Stimulated activated CD4-positive, alpha-beta T cell treated with anti-CD3 and anti-CD28 coated beads, Interleukin-12 subunit alpha, Interleukin-12 subunit beta, amount 100 ng/mL, for 4 hours (primary cell): ENCODE results near the gene CHMP5.
"Not testable (repeated sequence)": the region's sequence is repeated elsewhere in the genome, so short reads cannot be mapped to it uniquely, and the experiment has no call there.

Experiments used
- DNase-seq: peaks from one replicate; pipeline ENCODE4 v3.0.0-alpha.2; 2020

CHMP5 gene

DNA sequence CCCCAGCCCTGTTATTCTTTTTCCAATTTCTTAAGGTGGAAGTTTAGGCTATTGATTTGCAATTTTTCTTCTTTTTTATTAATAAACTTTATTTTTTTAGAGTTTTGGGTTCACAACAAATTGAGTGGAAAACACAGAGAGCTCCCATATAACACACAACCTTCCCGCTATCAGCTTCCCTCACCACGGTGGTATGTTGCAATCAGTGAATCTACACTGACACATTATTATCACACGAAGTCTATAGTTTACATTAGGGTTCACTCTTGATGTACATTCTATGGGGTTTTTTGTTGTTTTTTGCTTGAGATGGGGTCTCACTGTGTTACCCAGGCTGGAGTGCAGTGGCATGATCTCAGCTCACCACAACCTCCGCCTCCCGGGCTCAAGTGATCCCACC, 20.7 kb downstream of the CHMP5 start:
- DNase-seq, result no peak

DNA sequence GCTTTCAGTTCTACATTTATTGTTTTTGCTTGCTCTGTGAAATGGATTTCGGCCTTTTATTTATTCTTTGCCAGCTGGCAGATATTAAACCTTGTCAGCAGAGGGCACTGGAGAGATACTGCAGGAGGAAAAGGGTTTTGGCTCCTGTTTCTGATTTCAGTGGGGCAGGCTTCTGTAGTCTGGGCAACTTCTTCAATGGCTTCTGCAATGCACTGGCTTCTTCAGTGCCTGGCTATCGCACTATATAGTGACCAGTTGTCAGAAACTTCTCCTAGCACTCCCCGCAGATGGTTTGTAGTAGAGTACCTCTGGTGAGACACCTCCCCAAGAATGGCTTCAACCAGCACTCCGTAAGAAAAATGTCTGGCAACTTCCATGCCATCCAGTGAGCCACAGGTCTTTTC, 22.2 kb downstream of the CHMP5 start:
- no peak for DNase-seq

DNA sequence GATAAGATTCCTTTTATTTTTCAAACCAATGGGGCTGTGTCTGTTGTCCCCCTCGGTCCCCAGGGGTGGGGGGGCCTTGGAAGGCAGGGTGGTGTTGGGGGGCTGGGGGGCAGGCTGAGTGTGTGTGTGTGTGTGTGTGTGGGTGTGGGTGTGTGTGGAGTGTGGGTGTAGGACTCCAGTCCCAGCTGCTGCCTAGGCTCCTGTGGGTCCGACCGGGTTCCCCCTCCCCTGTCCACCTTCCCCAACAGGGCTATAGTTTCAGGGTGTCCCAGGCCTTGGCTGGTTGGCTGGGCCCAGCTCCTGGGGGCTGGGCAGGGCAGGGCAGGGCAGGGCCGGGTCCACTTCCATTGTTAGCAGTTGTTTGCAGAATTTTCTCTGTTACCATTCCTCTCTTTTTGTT, 23.4 kb downstream of the CHMP5 start:
- no peak for DNase-seq

DNA sequence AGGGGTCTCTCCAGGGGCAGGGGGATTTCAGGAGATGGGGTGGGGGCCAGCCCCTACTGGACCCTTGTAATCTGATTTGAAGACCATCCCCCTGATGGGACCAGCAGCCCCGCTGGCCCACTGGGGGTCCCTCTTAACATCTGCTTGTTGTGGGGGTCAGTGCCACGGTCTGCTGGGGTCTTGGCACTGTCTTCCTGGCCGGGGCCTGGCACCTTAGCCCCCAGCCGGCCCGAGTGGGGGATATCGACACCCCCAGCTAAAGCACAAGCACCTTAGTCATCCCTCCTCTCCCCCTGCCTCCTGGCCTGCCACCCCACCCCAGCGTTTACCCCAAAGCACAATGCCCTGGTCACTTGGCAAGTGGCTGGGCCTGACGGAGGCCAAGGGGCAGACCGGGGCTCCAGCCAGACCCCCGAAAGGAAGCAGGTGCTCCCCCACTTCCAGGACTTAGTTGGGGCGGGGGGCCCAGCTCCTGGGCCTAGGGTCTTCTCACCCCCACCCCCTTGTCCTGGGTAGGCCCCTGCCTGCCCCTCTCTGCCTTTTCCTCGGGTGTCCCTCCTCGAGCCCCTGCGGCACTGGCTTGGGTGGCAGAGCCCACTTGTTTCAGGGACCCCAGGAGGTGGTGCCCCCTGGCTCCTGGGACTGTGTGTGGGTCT, 24.1 kb downstream of the CHMP5 start:
- no peak for DNase-seq

DNA sequence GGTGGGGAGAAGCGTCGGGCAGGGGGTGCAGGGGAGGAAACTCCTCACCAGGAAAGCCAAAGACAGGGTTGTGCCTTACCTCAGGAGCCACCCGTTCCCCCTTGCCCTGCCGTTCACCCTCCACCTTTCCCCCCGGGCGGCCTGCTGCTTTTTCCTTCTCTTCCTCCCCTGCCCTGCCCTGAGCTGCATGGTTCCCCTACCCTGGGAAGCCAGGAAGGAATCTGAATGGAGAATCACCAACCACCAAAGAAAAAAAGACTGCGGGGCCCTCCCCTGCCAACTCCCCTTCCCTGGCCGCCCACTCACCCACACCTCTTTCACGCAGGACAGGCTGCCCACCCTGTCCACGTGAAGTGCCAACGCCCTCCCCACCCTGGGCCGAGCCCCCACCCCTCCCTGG, 24.6 kb downstream of the CHMP5 start:
- DNase-seq, result peak; percentile 23

DNA sequence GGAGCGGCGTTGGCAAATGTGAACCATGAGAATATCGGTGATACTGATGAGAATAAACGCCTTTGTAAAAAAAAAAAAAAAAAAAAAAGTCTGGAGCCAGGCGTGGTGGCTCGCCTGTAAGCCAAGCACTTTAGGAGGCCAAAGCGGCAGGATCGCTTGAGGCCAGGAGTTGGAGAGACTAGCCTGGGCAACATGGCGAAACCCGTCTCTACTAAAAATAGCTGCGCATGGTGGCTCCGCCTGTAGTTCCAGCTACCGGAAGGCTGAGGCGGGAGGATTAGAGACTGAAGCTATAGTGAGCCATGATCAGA, 25.0 kb downstream of the CHMP5 start:
- DNase-seq, result no peak

DNA sequence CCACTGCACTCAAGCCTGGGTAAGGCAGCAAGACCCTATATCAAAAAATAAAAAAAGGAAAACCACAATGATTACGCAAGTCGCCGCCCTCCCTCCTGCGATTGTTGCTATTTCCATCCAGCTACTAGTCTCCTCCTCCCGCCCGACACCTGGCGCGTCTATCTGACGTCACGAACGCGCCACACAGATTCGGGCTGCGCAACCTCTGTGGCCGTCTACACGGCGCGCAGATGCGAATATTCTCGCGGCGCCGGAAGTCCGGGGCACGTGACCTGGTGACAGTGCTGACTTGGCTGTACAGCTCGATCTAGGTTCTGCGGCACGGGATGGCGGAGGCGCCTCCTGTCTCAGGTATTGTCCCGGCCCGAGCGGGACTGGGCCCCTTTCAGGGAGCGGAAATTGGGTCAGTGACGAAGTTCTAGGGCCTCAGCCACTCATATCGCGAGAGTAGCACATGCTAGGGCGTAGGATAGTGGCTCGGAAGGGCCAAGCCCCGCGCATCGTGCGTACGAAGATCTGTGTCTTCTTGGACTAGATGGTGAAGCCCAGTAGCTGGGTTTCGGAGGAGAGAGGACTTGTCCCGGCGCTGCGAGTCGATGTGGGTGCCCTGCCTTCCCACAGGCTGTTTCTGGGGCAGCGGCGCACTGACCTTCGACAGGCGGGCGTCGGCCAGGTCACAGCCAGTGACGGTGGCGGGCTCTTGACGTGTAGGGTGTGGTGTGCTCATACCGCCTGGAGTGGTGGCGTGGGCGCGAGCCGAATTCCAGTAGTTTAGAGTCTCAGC, 25.6 kb downstream of the CHMP5 start, which contains the start of gene NFX1:
Gene NFX1 (plus strand): TSS at position 270 of the 784 bp plus-strand sequence. CDS start 57 bp downstream, at position 327.
- DNase-seq, result peak; percentile 96

DNA sequence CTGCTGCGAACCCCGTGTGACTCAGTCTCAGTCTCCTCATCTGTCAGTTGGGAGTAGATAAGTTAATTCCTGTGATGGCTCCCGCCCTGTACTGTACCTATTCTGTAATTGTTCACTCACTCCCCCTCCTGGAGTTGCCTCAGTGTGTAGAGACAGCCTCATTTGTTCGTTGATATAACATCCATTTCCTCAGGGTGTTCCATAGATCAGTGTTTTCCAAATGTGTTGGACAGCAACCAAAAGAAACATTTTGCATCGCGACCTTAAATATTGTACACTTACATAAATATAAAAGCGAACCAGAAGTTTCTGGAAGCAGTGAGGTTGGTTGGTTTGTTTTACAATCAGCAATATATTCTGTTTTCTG, 26.2 kb downstream of the CHMP5 start:
- DNase-seq, result no peak

DNA sequence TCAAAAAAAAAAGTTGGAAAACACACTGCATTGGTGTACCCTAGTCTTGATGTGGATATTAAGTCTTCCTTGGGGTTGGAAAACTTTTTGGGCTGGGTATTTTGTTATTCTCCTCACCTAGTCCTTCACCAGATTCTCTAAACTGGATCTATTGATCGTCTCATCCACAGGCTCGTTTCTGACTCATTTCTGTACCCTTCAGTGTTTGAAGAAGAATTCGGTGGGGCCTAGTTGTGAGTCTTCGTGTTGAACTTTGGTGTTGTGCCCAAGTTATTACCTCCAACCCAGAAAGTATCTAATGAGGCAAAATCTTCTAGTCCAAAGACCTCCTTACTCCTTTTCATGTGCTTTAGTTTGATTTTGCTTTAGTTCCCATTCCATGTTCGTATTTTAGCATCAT, 27.1 kb downstream of the CHMP5 start:
- no peak for DNase-seq

DNA sequence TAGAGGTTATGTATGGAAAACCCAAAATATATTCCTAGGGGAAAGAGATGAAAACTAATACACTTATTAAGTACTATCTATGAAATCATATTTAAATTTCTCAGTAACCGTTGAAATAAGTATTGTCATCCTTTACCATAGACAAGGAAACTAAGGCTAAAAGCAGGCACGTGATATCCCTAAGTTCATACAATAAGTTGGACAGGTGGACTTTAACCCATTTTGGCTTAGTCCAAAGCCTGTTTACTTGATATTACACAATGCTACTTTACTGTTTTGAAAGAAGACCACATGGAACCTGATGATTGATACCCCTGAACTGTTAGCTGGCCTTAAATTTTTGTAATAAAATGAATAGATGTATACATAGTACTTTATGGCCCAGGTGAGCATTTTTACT, 28.9 kb downstream of the CHMP5 start:
- no peak for DNase-seq

DNA sequence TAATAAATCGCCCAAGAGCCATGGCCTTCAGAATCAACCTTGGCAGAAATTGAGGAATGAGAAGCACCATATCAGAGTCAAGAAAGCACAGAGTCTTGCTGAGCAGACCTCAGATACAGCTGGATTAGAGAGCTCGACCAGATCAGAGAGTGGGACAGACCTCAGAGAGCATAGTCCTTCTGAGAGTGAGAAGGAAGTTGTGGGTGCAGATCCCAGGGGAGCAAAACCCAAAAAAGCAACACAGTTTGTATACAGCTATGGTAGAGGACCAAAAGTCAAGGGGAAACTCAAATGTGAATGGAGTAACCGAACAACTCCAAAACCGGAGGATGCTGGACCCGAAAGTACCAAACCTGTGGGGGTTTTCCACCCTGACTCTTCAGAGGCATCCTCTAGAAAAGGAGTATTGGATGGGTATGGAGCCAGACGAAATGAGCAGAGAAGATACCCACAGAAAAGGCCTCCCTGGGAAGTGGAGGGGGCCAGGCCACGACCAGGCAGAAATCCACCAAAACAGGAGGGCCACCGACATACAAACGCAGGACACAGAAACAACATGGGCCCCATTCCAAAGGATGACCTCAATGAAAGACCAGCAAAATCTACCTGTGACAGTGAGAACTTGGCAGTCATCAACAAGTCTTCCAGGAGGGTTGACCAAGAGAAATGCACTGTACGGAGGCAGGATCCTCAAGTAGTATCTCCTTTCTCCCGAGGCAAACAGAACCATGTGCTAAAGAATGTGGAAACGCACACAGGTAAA, 30.0 kb downstream of the CHMP5 start:
- DNase-seq, result no peak

DNA sequence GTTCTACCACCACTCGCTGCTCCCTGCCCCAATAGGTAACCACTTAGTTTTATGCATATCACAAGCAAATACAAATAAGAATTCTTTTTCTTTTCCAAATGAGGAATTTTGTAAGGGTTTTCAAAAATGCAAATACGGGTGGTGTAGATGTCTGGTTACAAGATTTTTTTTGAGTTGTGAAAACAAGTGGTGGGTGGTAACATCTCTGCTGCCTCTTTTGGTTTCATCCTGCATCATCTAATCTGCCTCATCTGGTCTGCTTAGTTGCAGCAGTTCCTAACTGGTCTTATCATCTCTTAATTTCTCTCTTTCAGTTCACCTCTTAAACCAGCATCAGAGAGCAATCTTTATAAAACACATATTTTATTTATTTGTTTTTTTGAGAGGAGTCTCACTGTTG, 30.7 kb downstream of the CHMP5 start:
- no peak for DNase-seq

DNA sequence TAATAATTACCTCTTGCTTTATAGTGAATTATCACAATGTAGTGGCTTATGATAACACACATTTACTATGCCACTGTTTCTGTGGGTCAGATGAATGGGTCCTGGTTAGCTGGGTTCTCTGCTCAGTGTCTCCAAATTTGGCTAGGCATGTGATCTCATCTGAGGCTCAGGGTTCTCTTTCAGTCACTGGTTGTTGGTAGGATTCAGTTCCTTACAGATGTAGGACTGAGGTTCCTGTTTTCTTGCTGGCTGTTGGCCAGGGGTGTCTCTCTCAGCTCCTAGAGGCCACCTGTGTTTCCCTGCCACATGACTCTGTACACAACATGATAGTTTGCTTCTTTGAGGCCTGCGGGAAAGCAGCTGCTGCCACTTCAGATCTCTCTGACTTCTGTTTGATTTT, 32.6 kb downstream of the CHMP5 start:
- no peak for DNase-seq

DNA sequence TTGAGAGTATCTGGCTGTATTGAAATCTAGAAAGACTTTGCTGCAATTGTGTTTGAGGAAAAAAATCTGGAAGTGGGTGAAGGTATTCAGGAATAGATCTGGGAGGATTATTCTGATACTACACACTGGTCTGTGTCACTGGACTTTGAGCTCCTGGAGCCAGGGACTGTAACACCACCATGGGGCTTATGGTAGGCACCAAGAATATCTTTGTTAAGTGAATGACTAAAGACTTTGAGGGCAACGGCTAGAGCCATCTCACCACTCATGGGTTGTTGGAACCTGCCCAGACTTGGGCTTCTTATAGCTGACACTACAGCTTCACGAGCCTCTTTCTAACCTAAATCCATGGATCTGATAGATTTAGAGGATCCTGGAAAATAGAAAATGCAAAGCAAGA, 35.7 kb downstream of the CHMP5 start:
- DNase-seq, result no peak

DNA sequence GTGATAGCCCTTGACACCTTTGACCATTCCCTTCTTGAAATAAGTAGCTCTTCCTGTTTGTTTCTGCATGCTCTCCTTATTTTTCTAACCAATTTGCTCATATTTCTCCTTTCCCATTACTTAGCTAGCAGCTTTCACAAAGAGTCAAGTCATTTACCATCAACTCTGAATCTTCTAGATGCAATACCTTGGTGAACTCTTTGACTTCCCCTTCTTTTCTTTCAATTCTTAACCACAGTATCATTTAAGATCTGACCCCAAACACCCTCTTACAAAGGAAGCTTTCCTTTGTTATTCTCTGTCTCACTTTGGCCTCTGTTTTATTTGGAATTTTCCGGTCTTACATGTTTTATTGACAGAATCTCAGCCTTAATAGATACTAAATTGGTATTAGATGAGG, 39.5 kb downstream of the CHMP5 start:
- DNase-seq, result no peak

DNA sequence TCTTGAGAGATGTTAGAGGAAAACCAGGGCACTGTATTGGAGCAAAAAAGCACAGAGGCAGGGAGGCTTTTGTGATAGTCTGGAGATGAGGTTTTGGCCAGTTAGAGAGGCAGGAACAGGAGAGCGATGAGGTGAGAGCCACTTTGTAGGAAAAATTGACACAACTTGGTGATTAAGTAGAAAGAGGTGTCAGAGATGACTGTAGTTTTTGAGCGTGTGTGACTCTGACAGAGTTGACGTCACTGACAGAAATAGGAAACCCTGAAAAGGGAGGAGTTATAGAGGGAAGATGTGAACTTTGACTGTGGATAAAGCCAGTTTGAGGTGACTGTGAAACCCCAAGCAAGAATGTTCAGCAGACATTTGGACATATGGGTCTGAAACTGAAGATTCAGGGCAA, 41.2 kb downstream of the CHMP5 start:
- DNase-seq, result no peak

DNA sequence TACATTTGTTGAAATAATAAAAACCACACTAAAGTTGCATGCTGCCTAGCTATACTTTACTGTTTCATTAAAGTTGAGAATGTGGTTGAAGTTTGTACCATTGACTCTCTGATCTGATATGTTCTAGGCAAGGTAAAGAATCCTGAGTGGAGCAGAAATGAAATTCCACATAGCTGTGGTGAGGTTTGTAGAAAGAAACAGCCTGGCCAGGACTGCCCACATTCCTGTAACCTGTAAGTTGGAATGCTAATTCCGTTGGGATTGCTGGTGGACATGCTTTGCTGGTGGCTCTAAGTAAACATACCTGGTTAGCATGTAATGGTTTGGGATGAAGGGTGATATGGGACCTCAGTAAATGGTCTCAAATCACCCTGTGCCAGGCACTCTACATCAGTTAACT, 42.2 kb downstream of the CHMP5 start:
- no peak for DNase-seq

DNA sequence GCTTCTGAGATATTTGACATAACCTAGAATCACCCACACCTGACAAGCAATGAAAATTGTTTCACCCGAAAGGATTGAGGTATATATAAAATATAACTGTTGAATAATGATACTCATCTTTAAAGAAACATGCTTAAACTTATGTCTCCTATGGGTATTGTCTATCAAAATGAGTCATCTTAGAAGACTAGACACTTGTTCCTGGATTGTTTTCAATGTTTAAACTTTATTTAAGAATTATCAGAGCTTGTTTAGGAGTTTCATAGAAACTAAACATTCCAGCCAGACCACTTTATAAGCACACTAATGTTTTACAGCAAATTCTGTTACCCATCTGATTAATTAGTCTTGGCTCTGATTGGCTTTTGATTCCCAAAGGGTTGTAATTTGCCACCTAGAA, 45.1 kb downstream of the CHMP5 start:
- no peak for DNase-seq

DNA sequence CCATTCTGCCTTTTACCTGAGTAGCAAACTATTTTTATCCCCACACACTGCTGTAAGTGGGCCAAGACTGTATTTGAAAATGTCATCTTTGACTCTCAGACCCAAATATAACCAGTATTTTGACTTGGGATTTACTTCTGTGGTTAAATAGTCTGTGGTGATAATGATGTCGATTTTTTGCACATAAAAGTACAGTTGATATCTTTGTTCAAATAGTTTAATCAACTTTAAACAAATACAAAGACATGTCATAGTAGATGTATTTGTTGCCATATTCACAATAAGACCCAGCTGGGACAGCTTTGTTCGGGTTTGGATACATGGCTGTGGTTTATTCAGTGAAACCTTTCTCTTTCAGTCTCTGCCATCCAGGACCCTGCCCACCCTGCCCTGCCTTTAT, 45.9 kb downstream of the CHMP5 start:
- no peak for DNase-seq

DNA sequence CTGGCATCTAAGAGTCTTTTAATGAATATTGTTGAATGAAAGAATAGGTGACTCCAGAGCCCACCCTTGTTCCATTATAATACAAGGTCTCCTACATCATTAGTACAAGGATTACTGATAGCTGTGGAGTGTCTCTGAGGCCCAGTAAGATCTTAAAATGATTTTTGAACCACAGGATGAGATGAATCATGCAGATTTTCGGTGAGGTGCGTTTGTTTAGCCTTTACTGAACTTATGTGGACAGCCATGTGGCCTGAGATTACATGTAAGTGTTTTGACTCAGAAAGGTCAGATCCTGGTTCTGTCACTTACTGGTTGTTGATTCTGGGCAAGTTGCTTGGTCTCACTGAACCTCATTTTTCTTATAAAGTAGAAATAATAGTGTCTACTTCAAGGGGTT, 47.1 kb downstream of the CHMP5 start:
- no peak for DNase-seq

DNA sequence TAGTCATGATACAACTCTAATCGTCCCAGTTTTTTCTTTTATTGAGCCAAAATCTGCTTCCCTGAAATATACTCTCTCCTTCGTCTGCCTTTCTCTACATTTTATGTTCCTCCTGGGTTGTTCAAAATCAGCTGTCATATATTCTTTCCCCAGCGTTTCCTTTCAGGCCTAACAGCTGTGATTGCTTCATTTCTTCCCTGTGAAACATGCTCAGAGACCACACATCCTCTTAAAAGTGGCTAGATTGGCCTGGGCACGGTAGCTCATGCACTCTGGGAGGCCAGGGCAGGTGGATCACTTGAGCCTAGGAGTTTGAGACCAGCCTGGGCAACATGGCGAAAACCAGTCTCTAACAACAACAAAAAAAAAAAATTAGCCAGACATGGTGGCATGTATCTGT, 50.5 kb downstream of the CHMP5 start:
- no peak for DNase-seq

DNA sequence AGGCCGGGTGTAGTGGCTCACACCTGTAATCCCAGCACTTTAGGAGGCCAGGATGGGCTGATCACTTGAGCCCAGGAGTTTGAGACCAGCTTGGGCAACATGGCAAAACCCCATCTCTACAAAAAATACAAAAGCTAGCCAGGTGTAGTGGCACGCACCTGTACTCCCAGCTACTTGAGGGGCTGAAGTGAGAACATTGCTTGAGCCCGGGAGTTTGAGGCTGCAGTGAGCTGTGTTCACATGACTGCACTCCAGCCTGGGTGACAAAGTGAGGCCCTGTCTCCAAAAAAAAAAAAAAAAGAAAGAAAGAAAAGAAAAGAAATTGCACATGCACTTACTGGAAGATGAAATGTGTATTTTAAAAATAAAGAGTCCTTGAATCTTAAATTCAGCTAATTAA, 52.3 kb downstream of the CHMP5 start:
- not testable (repeated sequence) for DNase-seq

DNA sequence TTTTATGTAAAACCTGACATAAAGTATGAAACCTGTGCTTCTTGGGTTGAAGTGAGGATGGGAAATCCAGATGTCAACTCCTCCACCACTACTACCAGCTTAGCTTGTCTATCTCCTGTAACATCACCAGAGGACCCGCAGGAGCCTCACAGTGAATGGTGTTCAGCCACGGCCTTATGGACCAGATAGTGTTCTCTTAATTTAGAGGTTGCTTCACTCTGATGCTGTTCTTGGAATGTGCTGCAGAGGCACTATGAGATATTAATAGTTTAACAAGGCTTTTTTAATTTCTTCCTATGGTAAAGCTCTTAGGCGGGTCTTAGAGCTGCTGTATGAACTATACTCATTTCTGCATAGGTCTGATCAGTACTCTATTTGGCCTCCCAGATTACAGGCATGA, 53.4 kb downstream of the CHMP5 start:
- no peak for DNase-seq

DNA sequence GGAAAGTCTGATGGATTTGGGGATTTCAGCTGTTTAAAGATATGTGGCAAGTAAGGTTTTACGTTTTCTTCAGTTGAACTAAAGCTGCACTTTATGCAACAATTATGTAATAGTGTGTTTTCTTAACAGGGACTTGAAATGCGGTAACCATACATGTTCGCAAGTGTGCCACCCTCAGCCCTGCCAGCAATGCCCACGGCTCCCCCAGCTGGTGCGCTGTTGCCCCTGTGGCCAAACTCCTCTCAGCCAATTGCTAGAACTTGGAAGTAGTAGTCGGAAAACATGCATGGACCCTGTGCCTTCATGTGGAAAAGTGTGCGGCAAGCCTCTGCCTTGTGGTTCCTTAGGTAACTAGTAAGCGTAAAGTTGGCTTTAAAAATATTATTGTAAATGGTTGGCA, 53.9 kb downstream of the CHMP5 start:
- DNase-seq, result no peak
